Endothelial cell of hepatic sinusoid (primary cell): ENCODE results near the gene BICC1.

Experiments used
- in situ Hi-C: cut with HindIII; loops from 2 replicates; pipeline ENCODE4 v1.10.0; 2017; ENCODE audit warnings: low sequenced_read_pairs

BICC1 gene

DNA sequence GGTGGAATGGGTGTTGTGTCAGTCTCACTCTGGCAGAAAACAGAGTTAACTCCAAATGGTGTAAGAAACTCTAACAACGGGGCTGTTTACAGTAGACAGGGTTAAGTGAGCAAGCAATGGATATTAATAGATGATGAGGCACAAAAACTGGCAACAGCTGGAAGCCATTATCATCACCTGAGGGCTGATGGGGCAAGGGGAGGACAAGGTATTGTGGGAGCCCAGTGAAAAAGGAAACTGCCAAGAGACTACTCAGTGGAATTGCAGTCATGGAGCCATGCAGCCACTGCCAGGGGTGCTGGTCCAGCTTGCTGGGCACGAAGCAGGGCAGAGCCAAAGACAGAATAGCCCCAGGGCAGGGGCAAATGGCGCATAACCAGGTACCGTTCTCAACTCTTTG is 260.7 kb downstream of the BICC1 start:
- in situ Hi-C loops: no loop called here

DNA sequence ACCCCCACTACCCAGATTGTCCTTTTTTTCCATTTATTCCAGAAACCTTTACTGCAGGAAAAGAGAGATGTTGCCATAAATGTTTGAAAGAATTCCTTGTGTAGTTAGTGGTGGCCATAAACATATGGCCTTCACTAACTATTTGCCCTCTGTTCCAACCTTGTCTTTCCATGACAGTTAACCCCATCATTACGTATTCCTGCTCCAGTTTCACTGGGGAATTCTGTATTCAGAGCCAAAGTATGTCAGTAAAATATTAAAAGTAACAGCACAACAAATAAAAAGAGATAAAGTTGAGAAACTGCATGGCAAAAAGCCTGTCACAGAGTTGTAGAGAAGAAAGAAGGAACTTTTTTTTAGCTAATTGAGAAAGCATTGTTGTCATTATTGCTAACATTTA is 261.3 kb downstream of the BICC1 start:
- in situ Hi-C loops: no loop called here

DNA sequence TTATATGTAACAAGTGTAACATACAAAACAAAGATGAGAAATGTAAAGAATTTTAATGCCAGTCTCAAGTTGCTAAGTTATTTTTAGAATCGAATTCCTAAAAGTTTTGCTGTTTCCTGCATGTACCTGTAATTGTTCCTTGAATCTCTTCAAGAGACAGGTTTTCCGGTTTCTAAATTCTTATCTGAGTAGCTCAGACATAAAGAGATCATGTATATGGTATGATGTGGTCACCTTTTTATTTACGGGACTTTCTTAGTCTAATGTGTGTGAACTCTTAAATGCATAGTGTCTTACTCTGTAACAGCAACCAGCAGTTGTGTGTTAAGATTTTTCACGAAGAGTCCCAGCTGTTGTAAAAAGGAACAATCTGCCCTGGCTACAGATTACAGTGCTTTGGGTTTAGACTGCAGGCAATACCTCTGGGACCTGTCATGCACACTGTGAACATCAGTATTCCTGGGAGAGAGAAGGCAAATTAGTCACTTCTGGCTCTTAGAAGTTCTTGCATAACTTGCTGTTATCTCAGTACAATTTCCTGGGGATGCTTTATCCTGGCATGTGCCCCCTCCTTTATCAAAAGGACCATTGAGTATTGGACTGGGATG is 263.4 kb downstream of the BICC1 start:
- in situ Hi-C loops: no loop called here

- in situ Hi-C loops: no loop called here
These were observed 264.1 kb downstream of the BICC1 start for GRCh38 chr10:58776568-58777318.

DNA sequence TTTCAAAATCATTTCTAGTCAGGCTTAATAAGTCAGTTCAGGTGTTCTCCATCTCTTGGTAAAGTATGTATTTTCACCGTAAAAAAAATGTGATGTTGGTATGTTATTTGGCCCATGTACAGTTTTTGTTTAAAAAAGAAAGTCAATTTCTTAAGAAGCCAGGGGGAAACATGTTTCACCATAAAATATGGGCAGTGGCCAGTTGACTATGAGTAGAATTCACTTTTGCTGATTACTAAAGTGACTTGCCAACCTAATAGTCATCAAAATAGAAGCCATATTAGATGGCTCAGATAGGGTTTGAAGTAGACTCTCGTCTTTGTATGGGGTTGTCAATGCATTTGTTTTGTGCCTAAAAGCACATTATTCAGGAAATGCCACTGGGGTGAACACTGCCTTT is 266.3 kb downstream of the BICC1 start:
- in situ Hi-C loops: no loop called here

DNA sequence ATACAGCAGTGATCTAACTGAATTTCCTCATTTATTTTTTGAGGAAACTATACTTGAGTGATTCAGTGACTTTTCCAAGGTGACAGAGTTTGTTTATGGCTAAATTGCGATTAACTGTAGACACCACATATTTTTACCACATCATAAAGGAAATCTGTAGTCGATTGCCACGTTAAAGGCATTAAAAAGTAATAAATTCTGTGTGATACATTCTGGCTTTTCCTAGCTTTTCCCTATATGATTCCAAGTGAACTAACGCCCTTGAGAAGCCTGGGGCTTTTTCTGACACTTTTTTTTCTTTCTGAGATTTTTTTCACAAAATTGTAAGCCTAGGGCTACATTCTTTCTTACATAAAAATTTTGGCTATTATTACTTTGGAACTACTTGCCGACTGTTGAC is 266.9 kb downstream of the BICC1 start:
- in situ Hi-C loops: no loop called here

DNA sequence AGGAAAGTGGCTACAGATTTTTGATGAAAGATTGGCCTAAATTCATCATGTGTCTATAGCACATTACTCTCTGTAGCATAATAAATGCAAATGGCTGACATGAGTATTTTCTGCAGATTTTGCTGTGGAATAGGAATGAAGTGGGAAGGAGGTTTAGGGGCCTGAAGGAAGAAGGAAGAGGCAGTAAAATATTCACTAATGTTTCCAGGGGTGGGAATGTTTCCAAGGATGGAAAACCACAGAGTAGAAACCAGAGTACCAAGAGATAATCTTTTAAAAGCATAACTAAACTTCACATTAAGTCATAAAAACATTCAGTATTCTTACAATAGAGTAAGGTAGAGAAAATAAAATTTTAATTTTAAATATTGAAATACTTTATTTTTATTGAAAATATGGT is 267.8 kb downstream of the BICC1 start:
- in situ Hi-C loops: loop anchor here (5.0 kb wide), 1 partner anchor 842 kb away; no protein-coding TSS in a partner anchor

DNA sequence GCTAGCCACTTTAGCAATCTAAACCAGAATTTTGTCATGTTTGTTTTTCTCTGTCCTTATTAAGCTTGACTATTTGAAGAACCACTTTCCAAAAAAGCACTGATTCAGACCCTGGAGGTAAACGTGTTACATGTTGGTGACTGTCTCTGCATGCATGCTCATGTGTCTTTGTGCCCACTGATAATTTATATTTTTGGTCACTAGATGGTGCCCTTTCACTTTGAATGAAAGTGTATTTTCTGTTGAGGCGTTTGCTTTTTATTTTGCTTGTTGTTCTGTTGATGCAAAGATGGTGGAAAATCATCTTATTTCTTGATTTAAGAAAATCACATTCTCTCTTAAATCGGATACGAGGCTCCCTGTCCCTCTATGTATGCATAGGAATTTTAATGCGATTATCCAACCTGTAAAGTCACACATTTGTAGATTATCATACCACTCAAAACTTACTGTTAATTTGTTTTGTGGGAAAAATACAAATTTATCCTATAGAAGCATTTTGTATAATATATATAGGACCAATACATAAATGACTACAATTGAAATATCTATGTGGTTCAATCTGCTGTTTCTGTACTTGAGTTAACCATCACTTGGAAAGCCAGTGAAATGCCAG is 269.3 kb downstream of the BICC1 start:
- in situ Hi-C loops: loop anchor here (5.0 kb wide), 1 partner anchor 840 kb away; no protein-coding TSS in a partner anchor

DNA sequence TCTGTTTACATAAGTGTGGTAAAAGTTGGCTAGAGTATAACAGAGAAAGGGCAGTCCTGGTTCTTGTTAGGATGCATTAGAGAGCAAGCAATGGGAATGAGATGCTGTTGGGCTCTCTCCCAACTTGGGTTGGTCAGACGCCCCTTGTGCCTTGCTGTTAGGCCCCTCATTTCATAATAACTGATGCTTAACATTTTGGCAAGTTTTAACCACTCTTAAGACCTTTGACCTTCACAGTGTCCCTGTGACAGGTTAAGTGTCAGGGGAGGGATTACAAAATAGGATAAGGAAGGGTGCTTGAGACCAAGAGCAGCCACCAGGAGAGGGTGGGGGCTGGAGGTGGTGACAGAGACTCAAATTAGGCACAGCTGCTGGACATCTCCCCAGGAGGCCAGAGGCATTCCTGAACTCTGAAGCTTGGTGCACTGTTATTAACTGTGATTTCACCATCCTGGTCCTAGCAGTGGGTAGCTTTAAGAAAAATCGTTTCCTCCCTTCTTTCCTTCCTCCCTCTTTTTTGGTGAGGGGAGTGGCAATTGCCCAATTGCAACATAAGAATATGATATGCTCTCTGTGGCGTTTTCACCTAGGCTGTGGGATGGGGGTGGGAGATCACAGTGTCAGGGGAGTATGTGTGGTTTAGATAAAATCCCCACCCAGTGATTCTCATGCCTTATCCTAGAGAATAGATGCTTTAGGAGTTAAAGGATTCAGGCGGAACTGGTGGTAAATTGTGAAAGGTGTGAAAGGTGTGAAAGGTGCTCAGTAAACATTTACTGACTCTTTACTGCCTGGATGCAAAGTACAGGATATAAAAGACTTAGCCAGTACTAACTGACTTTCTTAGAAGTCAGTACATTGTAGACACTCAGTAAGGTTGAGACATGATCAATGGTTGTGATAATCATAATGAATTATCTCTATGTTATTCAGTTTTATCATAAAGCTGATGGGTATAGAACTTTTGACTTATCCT is 270.5 kb downstream of the BICC1 start:
- in situ Hi-C loops: loop anchor here (5.0 kb wide), 1 partner anchor 839 kb away; no protein-coding TSS in a partner anchor

DNA sequence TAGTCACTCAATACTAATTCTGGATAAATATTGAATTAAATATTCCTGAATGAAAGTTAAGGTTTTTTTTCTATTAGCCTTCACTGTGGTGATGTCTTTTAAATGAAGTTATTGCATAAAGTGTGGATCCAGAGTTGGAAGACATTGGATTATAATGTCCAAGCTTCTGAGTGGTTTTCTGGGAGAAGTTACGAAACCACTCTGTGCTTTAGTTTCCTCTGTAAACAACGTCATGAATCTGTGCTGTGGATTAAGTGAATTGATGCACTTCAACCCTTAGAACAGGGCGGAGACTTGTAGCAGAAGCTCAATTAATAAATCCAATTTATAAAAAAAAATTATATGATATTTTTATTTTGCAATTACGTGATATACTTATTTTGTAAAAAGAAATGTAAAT is 271.7 kb downstream of the BICC1 start:
- in situ Hi-C loops: loop anchor here (5.0 kb wide), 1 partner anchor 838 kb away; no protein-coding TSS in a partner anchor

DNA sequence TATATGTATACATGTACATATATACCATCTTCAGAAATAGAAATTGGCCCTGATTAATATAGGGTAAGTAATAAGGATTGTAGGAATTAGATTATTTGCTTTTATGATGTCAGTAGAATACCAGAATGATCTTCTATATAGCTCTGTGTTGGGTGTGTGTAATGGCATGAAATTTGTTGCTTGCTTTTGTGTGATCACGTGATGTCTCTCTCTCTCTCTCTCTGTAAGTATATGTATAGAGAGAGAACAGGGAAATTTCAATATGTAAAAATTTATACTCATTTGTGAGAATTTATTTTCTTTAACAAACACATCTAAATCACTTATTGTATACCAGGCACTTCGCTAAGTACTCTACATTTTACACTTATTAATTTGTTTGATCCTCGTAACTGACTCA is 272.7 kb downstream of the BICC1 start:
- in situ Hi-C loops: no loop called here

DNA sequence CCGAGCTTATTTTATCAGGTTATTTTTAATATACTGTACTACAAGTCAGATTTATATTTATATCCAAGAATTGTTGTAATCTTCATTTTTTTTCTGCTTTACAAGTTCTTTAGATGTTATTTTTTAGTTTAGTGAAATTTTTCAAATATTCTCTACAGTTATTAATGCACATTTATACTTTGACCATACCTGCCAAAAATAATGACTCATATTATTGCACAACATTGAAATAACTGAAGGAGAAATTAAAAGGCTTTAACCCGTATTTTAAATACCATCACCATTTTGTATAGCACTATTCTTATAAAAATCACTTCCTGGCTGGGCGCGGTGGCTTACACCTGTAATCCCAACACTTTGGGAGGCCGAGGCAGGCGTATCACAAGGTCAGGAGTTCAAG is 278.5 kb downstream of the BICC1 start:
- in situ Hi-C loops: no loop called here

DNA sequence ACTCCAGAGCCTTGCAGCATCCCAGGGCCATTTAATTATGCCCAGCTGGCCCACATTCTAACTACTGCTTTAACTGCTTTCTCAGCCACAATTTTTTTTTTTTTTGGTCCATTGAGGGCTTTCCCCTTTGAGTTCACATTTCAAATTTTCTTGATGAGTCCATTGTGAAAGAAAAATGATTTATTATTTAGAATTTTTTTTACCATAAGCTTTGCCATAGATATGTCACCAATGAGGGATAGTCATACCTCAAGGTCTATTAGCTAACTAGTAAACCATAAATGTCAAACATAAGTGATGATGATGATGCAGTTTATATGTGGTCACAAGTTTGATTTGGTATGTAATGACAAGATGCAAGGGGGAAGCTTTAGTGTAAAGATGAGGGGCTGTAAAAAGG is 282.9 kb downstream of the BICC1 start:
- in situ Hi-C loops: no loop called here

- in situ Hi-C loops: no loop called here
These were observed 283.6 kb downstream of the BICC1 start for GRCh38 chr10:58796242-58796641.

- in situ Hi-C loops: no loop called here
These were observed 284.2 kb downstream of the BICC1 start for GRCh38 chr10:58796824-58797223.

- in situ Hi-C loops: no loop called here
These were observed 284.7 kb downstream of the BICC1 start for GRCh38 chr10:58797356-58797755.

- in situ Hi-C loops: no loop called here
These were observed 289.4 kb downstream of the BICC1 start for GRCh38 chr10:58802047-58802446.

DNA sequence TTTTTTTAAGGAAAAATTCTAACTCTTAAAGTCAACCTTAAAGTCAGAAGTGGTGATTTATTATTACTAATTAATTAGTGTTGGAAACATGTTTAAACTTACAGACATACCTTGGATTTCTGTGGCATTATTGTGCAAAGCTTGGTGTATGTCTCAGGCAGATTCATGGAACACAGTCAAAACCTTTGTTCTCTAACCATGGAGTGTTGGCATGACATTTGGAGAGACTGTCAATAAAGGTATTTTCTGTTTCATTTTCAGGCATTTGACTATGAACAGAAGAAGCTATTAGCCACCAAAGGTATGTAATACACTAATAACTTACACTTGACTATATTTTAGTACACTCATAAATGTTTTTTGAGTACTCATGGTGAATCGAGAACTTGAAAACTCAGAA is 293.7 kb downstream of the BICC1 start:
- in situ Hi-C loops: no loop called here

GRCh38 chr10:58806970-58807628 is 294.4 kb downstream of the BICC1 start:
- in situ Hi-C loops: no loop called here

- in situ Hi-C loops: no loop called here
These were observed 295.0 kb downstream of the BICC1 start for GRCh38 chr10:58807629-58808022.
